Pancreas (tissue), 10 donors: ENCODE measurements around the gene ACSF3. TPM values are rescaled to one million over a fixed set of nuclear protein-coding genes. Genes with fewer than 3 reads are reported as not detected.

Source experiments
- ATAC-seq, 4 donors: fragments of 200-7000 bp; cut with Tn5 transposase; one replicate each; pipeline versions ENCODE4 v1.8.0 to v1.9.1; 2020; ENCODE audit warnings: mild to moderate bottlenecking in 4 of 4, moderate library complexity in 4 of 4
- DNase-seq, 6 donors: peaks; one replicate each; pipeline ENCODE4 v3.0.0-alpha.2; 2020
- FAIRE-seq: peaks from 2 replicates; lab custom pipeline; 2012; peaks lifted over from hg19 to GRCh38; lab: Jason Lieb, UNC
- H3K27ac ChIP-seq, 4 donors: fragments of 200-600 bp; sonication (generic); 1 replicate in 3 of 4; 2 replicates in 1 of 4; pipeline versions ENCODE4 v1.5.0 to v1.8.0; 2020
- H3K27me3 ChIP-seq, 4 donors: fragments of 200-600 bp; one replicate each; pipeline ENCODE4 v1.8.0; 2021
- H3K36me3 ChIP-seq, 3 donors: fragments of 200-600 bp; sonication (generic) in 1 of 3; one replicate each; pipeline versions ENCODE4 v1.5.0 to v1.8.0; 2020 to 2021
- H3K4me1 ChIP-seq, 3 donors: fragments of 200-600 bp; one replicate each; pipeline ENCODE4 v1.8.0; 2021
- H3K4me3 ChIP-seq, 4 donors: fragments of 200-600 bp; sonication (generic) in 2 of 4; one replicate each; pipeline versions ENCODE4 v1.5.0 to v1.8.0; 2020 to 2021
- H3K9me3 ChIP-seq, 4 donors: fragments of 200-600 bp; one replicate each; pipeline ENCODE4 v1.8.0; 2021
- WGBS, 2 donors: extraction: QIAGEN DNeasy Blood & Tissue Kit; methylation state at CpG; one replicate each; pipeline ENCODE4 v1.1.7; 2013; 5-methylcytosine and 5-hydroxymethylcytosine counted together
- intact Hi-C, 3 donors: fragments of 100-400 bp; cut with DNase I; formaldehyde crosslinking; loops; one replicate each; pipeline versions ENCODE4 v1.11.1 to v1.14.2; 2022
- polyA plus RNA-seq, 2 donors: library from polyadenylated mRNA; stranded (reverse); fragments of 200-250 nt; gene quantifications; one replicate each; pipeline ENCODE4 v1.2.3, GENCODE V29; 2013
- total RNA-seq, 6 donors: library from RNA; stranded (reverse); fragmentation: NEBNext Ultra II Directional in 4 of 6; extraction: Animal tissue kit (Norgen Biotek cat#: 25700) in 4 of 6; gene quantifications; one replicate each; pipeline versions ENCODE4 v1.2.1 to v1.2.4, GENCODE V29; 2021 to 2023
- TF ChIP-seq, protein P1 (sequence below), 4 donors: fragments of 200-600 bp; sonication (generic) in 3 of 4; IDR thresholded peaks; one replicate each; pipeline versions ENCODE4 v1.5.0 to v1.8.0; 2021; ENCODE audit warnings: antibody characterized with exemption in 4 of 4
- donor health status: healthy with polysubstance abuse.
- donor health status: DM: no; HTN: no; CAD: no; lungs with moderate emphysema.
- donor health status: DM: no; HTN: no; CAD: no.
- donor health status: control.
- donor health status: control.
- donor health status: Bipolar disorder and iron deficiency.
- donor health status: DM: yes; HTN: yes; CAD: no.
- donor health status: DM: no; HTN: no; CAD: no.
- donor health status: DM: no; HTN: no; CAD: no.
- donor health status: DM: yes; HTN: yes; CAD: no.

Gene ACSF3
- total and polyA plus RNA-seq, 8 donors, result 17.3 to 36.9 (median 20.8) TPM

DNA sequence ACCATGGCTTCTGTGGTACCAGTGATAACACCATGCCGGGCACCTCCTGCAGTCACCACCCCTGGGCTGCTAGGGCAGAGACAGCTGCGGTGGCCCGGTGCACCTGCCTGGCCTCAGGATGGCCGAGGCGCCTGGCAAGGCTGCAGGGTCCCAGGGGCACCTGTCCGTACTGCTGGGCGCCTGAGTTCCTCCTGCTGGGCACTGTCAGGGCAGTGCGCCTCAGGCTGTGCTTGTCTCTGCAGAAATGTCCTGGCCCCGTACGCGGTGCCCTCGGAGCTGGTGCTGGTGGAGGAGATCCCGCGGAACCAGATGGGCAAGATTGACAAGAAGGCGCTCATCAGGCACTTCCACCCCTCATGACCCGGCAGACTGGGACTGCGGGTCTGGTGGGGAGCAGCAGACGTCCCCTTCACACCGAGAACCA lies 60.2 kb downstream of the ACSF3 start:
- intact Hi-C loops, result no loop called here
- TF ChIP-seq, protein P1, sequence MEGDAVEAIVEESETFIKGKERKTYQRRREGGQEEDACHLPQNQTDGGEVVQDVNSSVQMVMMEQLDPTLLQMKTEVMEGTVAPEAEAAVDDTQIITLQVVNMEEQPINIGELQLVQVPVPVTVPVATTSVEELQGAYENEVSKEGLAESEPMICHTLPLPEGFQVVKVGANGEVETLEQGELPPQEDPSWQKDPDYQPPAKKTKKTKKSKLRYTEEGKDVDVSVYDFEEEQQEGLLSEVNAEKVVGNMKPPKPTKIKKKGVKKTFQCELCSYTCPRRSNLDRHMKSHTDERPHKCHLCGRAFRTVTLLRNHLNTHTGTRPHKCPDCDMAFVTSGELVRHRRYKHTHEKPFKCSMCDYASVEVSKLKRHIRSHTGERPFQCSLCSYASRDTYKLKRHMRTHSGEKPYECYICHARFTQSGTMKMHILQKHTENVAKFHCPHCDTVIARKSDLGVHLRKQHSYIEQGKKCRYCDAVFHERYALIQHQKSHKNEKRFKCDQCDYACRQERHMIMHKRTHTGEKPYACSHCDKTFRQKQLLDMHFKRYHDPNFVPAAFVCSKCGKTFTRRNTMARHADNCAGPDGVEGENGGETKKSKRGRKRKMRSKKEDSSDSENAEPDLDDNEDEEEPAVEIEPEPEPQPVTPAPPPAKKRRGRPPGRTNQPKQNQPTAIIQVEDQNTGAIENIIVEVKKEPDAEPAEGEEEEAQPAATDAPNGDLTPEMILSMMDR (IDR thresholded peaks at IDR 0.05), result no peak
- ATAC-seq (peak in 2 of 4 donors; percentile 9 to 10), DNase-seq (peak in 2 of 6 donors; percentile 28 to 74), FAIRE-seq (no peak)
- Histone ChIP-seq H3K4me3 (no peak overlapping the region), H3K27me3 (no peaks in the 10 kb centered on the region), H3K36me3 (peaks cover 0 to 5% (median 0%) of the 10 kb centered on the region in 3 donors), H3K9me3 (no peaks in the 10 kb centered on the region), H3K4me1 (no peaks in the 10 kb centered on the region), H3K27ac (no peak overlapping the region)
- WGBS, 2 donors, result 57 to 58% methylated on average over 19 of the region's 19 CpGs

DNA sequence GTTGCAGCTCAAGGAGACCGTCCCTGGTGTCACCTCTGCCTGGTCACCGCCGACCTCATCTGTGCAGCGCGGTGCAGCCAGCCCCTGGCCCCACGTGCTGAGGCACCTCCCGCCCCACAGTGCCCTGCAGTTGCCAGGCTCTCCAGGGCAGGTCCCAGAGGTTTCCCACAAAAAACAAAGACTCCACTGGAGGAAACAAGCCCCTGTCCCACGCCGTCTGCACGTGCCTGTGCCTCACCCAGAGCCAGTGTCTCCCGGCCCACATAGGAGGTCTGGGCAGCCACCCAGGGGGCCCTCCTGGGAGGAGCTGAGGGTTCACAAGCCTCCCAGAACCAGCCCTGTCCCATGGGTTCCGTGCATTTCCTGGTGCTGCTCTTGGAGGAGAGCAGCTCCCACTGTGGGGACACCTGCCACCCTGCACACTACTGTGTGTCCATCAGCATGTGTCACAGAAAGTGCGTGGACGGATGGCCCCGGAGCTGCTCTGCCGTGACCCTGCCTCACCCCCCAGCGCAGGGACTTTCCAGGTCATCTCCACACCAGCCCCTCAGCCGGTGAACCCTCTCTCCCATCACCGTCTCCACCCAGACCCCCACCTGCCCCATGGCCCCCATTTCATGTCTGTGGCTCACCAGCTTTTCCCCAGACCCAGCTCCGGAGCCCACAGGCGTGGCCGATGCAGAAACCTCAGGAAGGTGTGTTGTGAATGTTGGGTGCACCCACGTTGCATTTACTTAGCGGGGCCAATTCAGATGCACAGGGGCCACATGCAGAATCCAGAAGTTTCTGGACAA lies 60.9 kb downstream of the ACSF3 start:
- Histone ChIP-seq H3K27me3 (no peaks in the 10 kb centered on the region), H3K9me3 (no peaks in the 10 kb centered on the region), H3K36me3 (peaks cover 0 to 5% (median 0%) of the 10 kb centered on the region in 3 donors), H3K4me1 (no peaks in the 10 kb centered on the region), H3K27ac (no peak overlapping the region), H3K4me3 (no peak overlapping the region)
- WGBS, 2 donors, result 57 to 63% methylated on average over 23 to 24 of the region's 24 CpGs
- intact Hi-C loops, result no loop called here
- peak; percentile 4 to 21 (median 8) for ATAC-seq
- TF ChIP-seq, protein P1 (IDR thresholded peaks at IDR 0.05), result no peak
- peak in 2 of 6 donors; percentile 21 to 55 for DNase-seq
- FAIRE-seq, result no peak

DNA sequence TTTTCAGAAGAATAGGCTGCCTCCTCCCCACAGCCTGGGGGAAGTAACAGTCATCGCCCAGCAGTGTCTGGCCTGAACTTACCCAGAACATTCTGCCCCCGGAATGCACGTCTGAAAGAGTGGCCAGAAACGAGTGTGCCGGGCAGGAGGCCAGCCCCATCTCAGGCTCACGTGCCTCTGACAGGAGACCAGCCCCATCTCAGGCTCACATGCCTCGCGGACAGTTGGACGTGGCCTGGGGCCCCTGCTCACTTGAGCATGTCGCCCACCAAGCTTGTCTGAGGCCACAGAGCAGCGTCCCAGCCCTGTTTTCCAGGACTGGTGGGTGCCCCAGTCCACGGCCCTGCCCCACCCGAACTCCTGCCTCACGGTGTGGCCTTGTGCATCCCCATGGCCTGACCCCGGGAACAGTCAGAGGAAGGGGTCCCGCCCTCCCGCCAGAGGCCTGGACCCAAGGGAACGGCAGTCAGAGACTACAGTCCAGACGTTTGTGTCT lies 61.6 kb downstream of the ACSF3 start:
- intact Hi-C loops, result no loop called here
- H3K9me3 ChIP-seq, result no peaks in the 10 kb centered on the region
- DNase-seq, result peak in 2 of 6 donors; percentile 45 to 53
- FAIRE-seq, result no peak
- H3K36me3 ChIP-seq, result peaks cover 0 to 5% (median 0%) of the 10 kb centered on the region in 3 donors
- WGBS, 2 donors, result 18 to 25% methylated on average over 19 of the region's 19 CpGs
- peak; percentile 29 to 50 (median 45) for ATAC-seq
- no peaks in the 10 kb centered on the region for H3K27me3 ChIP-seq
- TF ChIP-seq, protein P1 (IDR thresholded peaks at IDR 0.05), result no peak
- no peak overlapping the region for H3K27ac ChIP-seq
- no peak overlapping the region for H3K4me3 ChIP-seq
- no peaks in the 10 kb centered on the region for H3K4me1 ChIP-seq

DNA sequence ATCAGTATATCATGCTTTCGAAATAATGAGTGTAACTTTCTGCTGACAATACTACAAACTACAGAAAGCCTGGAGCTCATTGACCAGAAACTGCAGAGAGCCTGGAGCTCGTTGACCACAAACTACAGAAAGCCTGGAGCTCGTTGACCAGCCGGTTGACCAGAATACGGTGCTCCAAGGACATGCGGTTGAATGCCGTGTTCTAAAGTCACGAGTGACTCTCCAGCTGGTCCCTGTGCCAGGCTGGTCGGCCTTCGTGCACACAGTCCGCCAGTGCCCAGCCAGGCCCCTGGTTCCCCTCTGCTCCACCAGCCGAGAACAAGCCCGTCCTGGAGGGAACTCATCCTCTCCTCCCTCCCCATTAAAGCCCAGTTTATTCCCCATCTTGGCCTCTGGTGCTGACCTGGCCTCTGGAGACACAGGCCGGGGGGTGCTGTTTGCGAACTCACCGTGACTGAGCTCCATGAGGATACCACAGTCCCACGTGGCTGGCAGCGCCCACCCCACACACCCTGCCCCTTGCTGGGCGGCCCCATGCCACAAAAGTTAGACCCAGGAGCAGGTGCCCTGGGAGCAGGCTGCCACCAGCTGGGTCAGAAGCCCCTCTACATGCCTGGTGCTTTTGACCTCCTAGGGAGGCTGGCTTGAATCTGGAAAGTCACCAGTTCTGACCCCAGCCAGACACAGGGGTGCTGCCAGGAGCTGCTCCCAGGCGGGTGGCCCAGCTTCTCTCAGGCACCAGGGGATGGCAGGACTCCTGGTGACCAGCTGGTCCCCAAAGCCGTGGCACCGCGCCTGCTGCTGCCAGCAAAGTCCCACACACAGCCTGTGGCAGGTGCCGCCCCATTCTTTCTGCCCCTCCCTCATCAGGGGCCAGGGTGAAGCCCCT lies 62.4 kb downstream of the ACSF3 start:
- H3K27me3 ChIP-seq, result no peaks in the 10 kb centered on the region
- peak; percentile 14 to 42 (median 30) for ATAC-seq
- intact Hi-C loops, result no loop called here
- no peaks in the 10 kb centered on the region for H3K9me3 ChIP-seq
- FAIRE-seq, result no peak
- H3K36me3 ChIP-seq, result peaks cover 0 to 5% (median 0%) of the 10 kb centered on the region in 3 donors
- no peak overlapping the region for H3K27ac ChIP-seq
- WGBS, 2 donors, result 30 to 32% methylated on average over 23 to 24 of the region's 24 CpGs
- TF ChIP-seq, protein P1 (IDR thresholded peaks at IDR 0.05), result no peak
- H3K4me3 ChIP-seq, result no peak overlapping the region
- H3K4me1 ChIP-seq, result no peaks in the 10 kb centered on the region
- DNase-seq, result peak in 1 of 6 donors; percentile 53
